Right lobe of liver (tissue), 4 donors: ENCODE measurements around the gene PTGES3L.

ENCODE experiments used
- CTCF ChIP-seq, 4 donors: fragments of 200-600 bp in 3 of 4; fragments of 450-650 bp in 1 of 4; IDR thresholded peaks; one replicate each; pipeline versions ENCODE4 v1.5.1 to v1.8.0; 2016 to 2022; ENCODE audit warnings: antibody characterized with exemption in 4 of 4, mild to moderate bottlenecking in 2 of 4
- POLR2A ChIP-seq: fragments of 450-650 bp; IDR thresholded peaks from one replicate; pipeline ENCODE4 v1.6.1; 2017; ENCODE audit warnings: antibody characterized with exemption, mild to moderate bottlenecking
- donor health status: DM: no; HTN: no; CAD: no.
- donor health status: DM: no; HTN: no; CAD: no.
- donor health status: DM: no; HTN: yes; CAD: no.

GRCh38 chr17:42991471-42991870, 11.6 kb upstream of the PTGES3L start:
- TF ChIP-seq CTCF (IDR thresholded peaks at IDR 0.05) (no peak), POLR2A (no peak)
